H1 (cell line): ENCODE data around the gene CNOT1. TPM values are rescaled to one million over a fixed set of nuclear protein-coding genes. Genes with fewer than 3 reads are reported as not detected.
A peak's percentile ranks its signal among the peaks of the same experiment; 100 is the strongest.

Source experiments
- CTCF ChIA-PET: fragments of 300-600 bp; sonication (Branson Sonifier 250); formaldehyde crosslinking; loops from one replicate; lab custom pipeline; 2021; ENCODE audit not compliant: partially characterized antibody; lab: Charles Lee
- POLR2A ChIA-PET: fragments of 300-600 bp; sonication (Branson Sonifier 250); formaldehyde crosslinking; loops from one replicate; lab custom pipeline; 2021; ENCODE audit warnings: inconsistent platforms; ENCODE audit not compliant: partially characterized antibody; lab: Charles Lee
- DNase-seq, 2 experiments: peaks; one replicate each; pipeline versions ENCODE4 v3.0.0 to v3.0.0-alpha.2; 2010 to 2022; ENCODE audit warnings: low spot score in 2 of 2, low read depth in 1 of 2, mixed read lengths in 1 of 2
- FAIRE-seq: peaks from 2 replicates; lab custom pipeline; 2011; peaks lifted over from hg19 to GRCh38; lab: Jason Lieb, UNC
- H2AFZ ChIP-seq: 2 replicates; pipeline ENCODE4 v1.8.1; 2012; ENCODE audit warnings: low read length, inconsistent platforms
- H2AK5ac ChIP-seq: 2 replicates; pipeline ENCODE4 v1.6.1; 2013; ENCODE audit warnings: low read depth, low read length
- H2BK120ac ChIP-seq: replicated peaks from 2 replicates; pipeline ENCODE3; 2013; ENCODE audit warnings: low read depth, low read length, inconsistent platforms
- H2BK12ac ChIP-seq: 2 replicates; pipeline ENCODE4 v1.6.1; 2013; ENCODE audit warnings: low read depth, low read length
- H2BK15ac ChIP-seq: 2 replicates; pipeline ENCODE4 v1.6.1; 2013; ENCODE audit warnings: low read length
- H2BK20ac ChIP-seq: 2 replicates; pipeline ENCODE4 v1.6.1; 2013; ENCODE audit warnings: low read length
- H2BK5ac ChIP-seq: 2 replicates; pipeline ENCODE4 v1.6.1; 2013; ENCODE audit warnings: low read depth, low read length
- H3K14ac ChIP-seq: 2 replicates; pipeline ENCODE4 v1.6.1; 2013; ENCODE audit warnings: inconsistent platforms; ENCODE audit not compliant: insufficient read length
- H3K18ac ChIP-seq: 2 replicates; pipeline ENCODE4 v1.6.1; 2013; ENCODE audit warnings: low read length; ENCODE audit errors: extremely low read depth
- H3K23ac ChIP-seq: 2 replicates; pipeline ENCODE4 v1.6.1; 2013; ENCODE audit warnings: inconsistent platforms; ENCODE audit not compliant: insufficient read length
- H3K23me2 ChIP-seq: 2 replicates; pipeline ENCODE4 v1.6.1; 2013; ENCODE audit warnings: low read depth, low read length
- H3K27ac ChIP-seq: 2 replicates; pipeline ENCODE4 v1.6.1; 2011; ENCODE audit warnings: low read depth, low read length, inconsistent platforms
- H3K27me3 ChIP-seq, 4 experiments: replicated peaks in 1 of 4; 1 replicate in 1 of 4; 2 replicates in 3 of 4; pipeline versions ENCODE4 v1.6.1 to v1.8.1; 2011 to 2013; ENCODE audit warnings: low read length in 3 of 4, mild to moderate bottlenecking in 3 of 4, inconsistent platforms in 2 of 4, mixed read lengths in 2 of 4, moderate library complexity in 1 of 4; ENCODE audit not compliant: control insufficient read depth in 3 of 4, insufficient read depth in 3 of 4; ENCODE audit errors: extremely low read depth in 1 of 4
- H3K36me3 ChIP-seq, 4 experiments: 2 replicates each; pipeline versions ENCODE4 v1.6.1 to v1.8.1; 2011 to 2013; ENCODE audit warnings: mild to moderate bottlenecking in 4 of 4, low read length in 3 of 4, moderate library complexity in 2 of 4, control low read depth in 1 of 4, inconsistent platforms in 1 of 4; ENCODE audit not compliant: insufficient read depth in 4 of 4, control insufficient read depth in 2 of 4
- H3K4ac ChIP-seq: replicated peaks from 2 replicates; pipeline ENCODE3; 2013; ENCODE audit warnings: low read length, low read depth, mixed read lengths, inconsistent platforms; ENCODE audit not compliant: insufficient read length
- H3K4me1 ChIP-seq, 4 experiments: replicated peaks in 1 of 4; 1 replicate in 1 of 4; 2 replicates in 3 of 4; pipeline versions ENCODE4 v1.6.1 to v1.8.1; 2011 to 2013; ENCODE audit warnings: low read length in 3 of 4, inconsistent platforms in 2 of 4, mixed read lengths in 1 of 4; ENCODE audit not compliant: insufficient read depth in 4 of 4, control insufficient read depth in 3 of 4
- H3K4me2 ChIP-seq, 2 experiments: 2 replicates each; pipeline versions ENCODE4 v1.6.1 to v1.8.1; 2011 to 2013; ENCODE audit warnings: low read depth in 2 of 2, low read length in 2 of 2, control low read depth in 1 of 2, inconsistent platforms in 1 of 2, mild to moderate bottlenecking in 1 of 2; ENCODE audit not compliant: insufficient read depth in 1 of 2
- H3K4me3 ChIP-seq, 4 experiments: fragments of 200-600, 300-600 bp in 1 of 4; sonication (generic), shearing (Covaris generic), sonication (Bioruptor Twin) in 1 of 4; 2 replicates each; pipeline versions ENCODE4 v1.5.1 to v1.8.1; 2011 to 2016; ENCODE audit warnings: low read length in 4 of 4, low read depth in 3 of 4, control low read depth in 2 of 4, inconsistent platforms in 2 of 4, mild to moderate bottlenecking in 2 of 4, mixed read lengths in 1 of 4, moderate library complexity in 1 of 4; ENCODE audit not compliant: insufficient read depth in 2 of 4; ENCODE audit errors: extremely low read depth in 1 of 4
- H3K56ac ChIP-seq: replicated peaks from 2 replicates; pipeline ENCODE3; 2013; ENCODE audit warnings: low read depth, mild to moderate bottlenecking, mixed read lengths, low read length, inconsistent platforms; ENCODE audit not compliant: insufficient read length
- H3K79me1 ChIP-seq: 2 replicates; pipeline ENCODE4 v1.6.1; 2013; ENCODE audit warnings: low read depth, low read length, control low read depth
- H3K79me2 ChIP-seq, 2 experiments: 2 replicates each; pipeline versions ENCODE4 v1.6.1 to v1.8.1; 2012 to 2013; ENCODE audit warnings: low read length in 2 of 2, mild to moderate bottlenecking in 2 of 2, inconsistent platforms in 1 of 2; ENCODE audit not compliant: insufficient read depth in 2 of 2, control insufficient read depth in 1 of 2
- H3K9ac ChIP-seq, 4 experiments: replicated peaks in 1 of 4; 1 replicate in 1 of 4; 2 replicates in 3 of 4; pipeline versions ENCODE4 v1.6.1 to v1.8.1; 2011 to 2013; ENCODE audit warnings: low read depth in 3 of 4, low read length in 3 of 4, control low read depth in 2 of 4, mild to moderate bottlenecking in 2 of 4, moderate library complexity in 2 of 4, inconsistent platforms in 1 of 4; ENCODE audit errors: extremely low read depth in 1 of 4
- H3K9me3 ChIP-seq, 2 experiments: 2 replicates each; pipeline versions ENCODE4 v1.6.1 to v1.8.1; 2012 to 2013; ENCODE audit warnings: mild to moderate bottlenecking in 2 of 2, moderate library complexity in 2 of 2, control low read depth in 1 of 2, inconsistent platforms in 1 of 2, low read depth in 1 of 2, low read length in 1 of 2, mixed read lengths in 1 of 2; ENCODE audit not compliant: insufficient read depth in 2 of 2
- H4K20me1 ChIP-seq, 2 experiments: replicated peaks in 1 of 2; 2 replicates each; pipeline versions ENCODE3 to v1.8.1; 2011 to 2013; ENCODE audit warnings: inconsistent platforms in 2 of 2, low read length in 2 of 2, mild to moderate bottlenecking in 1 of 2; ENCODE audit not compliant: insufficient read depth in 2 of 2, control insufficient read depth in 1 of 2
- H4K5ac ChIP-seq: 2 replicates; pipeline ENCODE4 v1.6.1; 2013; ENCODE audit warnings: low read length, low read depth, mixed read lengths, inconsistent platforms; ENCODE audit not compliant: insufficient read length
- H4K8ac ChIP-seq: 2 replicates; pipeline ENCODE4 v1.8.0; 2013; ENCODE audit warnings: mild to moderate bottlenecking, moderate library complexity, low read length, inconsistent platforms; ENCODE audit not compliant: insufficient read depth; ENCODE audit errors: extremely low read depth
- H4K91ac ChIP-seq: replicated peaks from 2 replicates; pipeline ENCODE3; 2013; ENCODE audit warnings: low read length, mixed read lengths, inconsistent platforms; ENCODE audit not compliant: insufficient read length
- CREB1 ChIP-seq: IDR thresholded peaks from 2 replicates; pipeline ENCODE4 v1.6.1; 2012; ENCODE audit warnings: inconsistent platforms
- GABPA ChIP-seq: IDR thresholded peaks from 2 replicates; pipeline ENCODE4 v1.6.1; 2011; ENCODE audit warnings: mild to moderate bottlenecking, low read length, moderate library complexity, borderline replicate concordance; ENCODE audit not compliant: insufficient read depth
- PHF8 ChIP-seq: fragments of 200-600 bp; sonication (generic); conservative IDR thresholded peaks from 2 replicates; pipeline ENCODE4 v1.7.1; 2012; ENCODE audit warnings: low read depth, mild to moderate bottlenecking, inconsistent platforms, low read length, moderate library complexity
- SAP30 ChIP-seq: fragments of 300-600 bp; sonication (generic); IDR thresholded peaks from 2 replicates; pipeline ENCODE4 v1.7.1; 2012; ENCODE audit warnings: low read length, moderate library complexity, mild to moderate bottlenecking, inconsistent platforms; ENCODE audit not compliant: insufficient read depth, insufficient replicate concordance
- SIX5 ChIP-seq: IDR thresholded peaks from 2 replicates; pipeline ENCODE4 v1.6.1; 2011; ENCODE audit warnings: mild to moderate bottlenecking, low read depth, low read length
- TCF12 ChIP-seq: IDR thresholded peaks from 2 replicates; pipeline ENCODE4 v1.6.1; 2011; ENCODE audit warnings: low read depth, mild to moderate bottlenecking, low read length
- whole genome bisulfite sequencing, 2 experiments: shearing (Covaris generic) in 1 of 2; methylation state at CpG; one replicate each; pipeline versions ENCODE4 v1.1.6 to v1.1.7; 2013 to 2015; ENCODE audit warnings: low lambda C conversion rate in 2 of 2, mixed read lengths in 2 of 2, inconsistent platforms in 1 of 2, low coverage in 1 of 2, missing lambda C conversion rate in 1 of 2; ENCODE audit not compliant: insufficient replicate concordance in 2 of 2, insufficient coverage in 1 of 2, insufficient read length in 1 of 2; ENCODE audit errors: extremely low coverage in 1 of 2, missing lambda C conversion rate in 1 of 2; 5-methylcytosine and 5-hydroxymethylcytosine counted together
- polyA plus RNA-seq, 7 experiments: library from polyadenylated mRNA; depleted of rRNA in 3 of 7; stranded (reverse) in 5 of 7; unstranded in 2 of 7; fragments of >200 nt in 5 of 7; fragments of 200-250 nt in 2 of 7; gene quantifications; 1 replicate in 5 of 7; 2 replicates in 1 of 7; 4 replicates in 1 of 7; pipeline versions ENCODE4 v1.2.1 to v1.2.3, GENCODE V29; 2011 to 2013; ENCODE audit warnings: missing spikeins in 2 of 7, mixed read lengths in 2 of 7
- total RNA-seq: library from RNA; stranded (reverse); fragmentation: NEBNext Ultra II Directional; extraction: Animal tissue kit (Norgen Biotek cat#: 25700); gene quantifications from 2 replicates; pipeline ENCODE4 v1.2.1, GENCODE V29; 2021
- TF ChIP-seq, protein P1 (sequence below): IDR thresholded peaks from 2 replicates; pipeline ENCODE4 v1.6.1; 2011; ENCODE audit warnings: low read length, improper control_type of control experiment
- TF ChIP-seq, protein P2 (sequence below), 3 experiments: IDR thresholded peaks; 1 replicate in 2 of 3; 2 replicates in 1 of 3; pipeline versions ENCODE4 v1.5.1 to v1.6.1; 2011; ENCODE audit warnings: low read length in 3 of 3, mild to moderate bottlenecking in 3 of 3, inconsistent platforms in 2 of 3, low read depth in 1 of 3, moderate library complexity in 1 of 3; ENCODE audit not compliant: insufficient read depth in 1 of 3; ENCODE audit errors: control extremely low read depth in 1 of 3

CNOT1 gene
- total and polyA plus RNA-seq, 2 of the 8 experiments (the other 6 are each of a cell fraction or from before 2014, with no cell fraction given) = 306 to 319 TPM

DNA sequence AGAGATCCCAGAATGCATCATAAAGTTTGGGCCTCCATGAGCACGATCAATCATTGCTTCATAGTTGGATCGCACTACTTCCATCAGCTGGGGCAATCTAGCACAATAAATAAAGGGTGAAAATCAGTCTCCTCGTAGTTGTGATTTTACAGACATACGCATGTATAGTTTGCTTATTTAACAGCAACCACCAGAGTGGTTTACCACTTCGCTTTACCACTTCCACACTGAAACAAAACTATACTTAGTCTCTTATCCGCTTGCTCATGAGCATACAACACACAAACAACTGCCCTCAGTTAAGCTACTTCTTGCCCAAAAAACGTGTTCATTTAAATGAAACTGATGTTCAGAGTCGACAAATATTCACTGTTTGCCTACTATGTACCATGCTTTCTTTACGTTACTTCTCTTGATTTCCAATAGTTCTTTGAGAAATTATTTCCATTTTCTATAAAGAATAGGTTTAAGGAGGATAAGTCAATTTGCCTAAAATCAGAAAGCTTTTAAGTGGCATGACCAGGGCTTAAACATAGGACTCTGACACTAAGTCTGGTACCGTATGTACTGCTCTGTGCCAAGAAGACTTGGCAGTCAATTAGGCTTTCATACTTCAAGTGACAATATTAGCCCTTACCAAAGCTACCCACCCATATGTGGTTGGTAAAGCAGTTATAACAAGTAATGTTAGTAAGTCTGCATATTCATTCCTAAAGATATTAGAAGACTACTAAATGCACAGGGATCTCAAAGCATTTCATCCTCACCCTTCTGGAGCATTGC is 92.3 kb downstream of the CNOT1 start:
- H4K91ac ChIP-seq = no peak overlapping the region
- WGBS, 2 experiments = 86% methylated on average over 10 of the region's 10 CpGs; no CpG with 5 or more reads in 1 of the 2 experiments
- peaks cover 0 to 8% of the 10 kb centered on the region in 2 experiments for H4K20me1 ChIP-seq
- H3K23ac ChIP-seq = no peak overlapping the region
- H2BK5ac ChIP-seq = no peak overlapping the region
- H3K4me1 ChIP-seq = no peaks in the 10 kb centered on the region
- H3K36me3 ChIP-seq = peaks cover 56 to 94% (median 85%) of the 10 kb centered on the region in 4 experiments
- no peak overlapping the region for H3K27ac ChIP-seq
- H3K9ac ChIP-seq = no peak overlapping the region
- H3K27me3 ChIP-seq = no peaks in the 10 kb centered on the region
- no peaks in the 10 kb centered on the region; the same call in 1 of the 2 replicates for H3K79me1 ChIP-seq
- H3K14ac ChIP-seq = no peak overlapping the region
- no peaks in the 10 kb centered on the region for H3K79me2 ChIP-seq
- no peaks in the 10 kb centered on the region for H3K9me3 ChIP-seq
- H3K4me2 ChIP-seq = no peak overlapping the region
- H3K56ac ChIP-seq = no peak overlapping the region
- no peak overlapping the region for H2AK5ac ChIP-seq
- H3K18ac ChIP-seq = no peak overlapping the region
- H2BK15ac ChIP-seq = no peak overlapping the region
- no peak overlapping the region for H2BK120ac ChIP-seq
- no peak overlapping the region for H3K4ac ChIP-seq
- no peak overlapping the region for H4K5ac ChIP-seq
- H2AFZ ChIP-seq = no peak overlapping the region
- FAIRE-seq (no peak), DNase-seq (no peak)
- peak overlapping the region; percentile 12; the same call in 1 of the 2 replicates for H4K8ac ChIP-seq
- H2BK20ac ChIP-seq = no peak overlapping the region
- no peak overlapping the region for H3K4me3 ChIP-seq
- CTCF ChIA-PET = interaction anchor here (0.5 to 1.4 kb wide), 5 partner anchors 9 to 115 kb away, joined by 3 to 4 read pairs (median 3); no protein-coding TSS in a partner anchor
- H2BK12ac ChIP-seq = no peak overlapping the region
- no peaks in the 10 kb centered on the region for H3K23me2 ChIP-seq
- POLR2A ChIA-PET = interaction anchor here (0.8 to 1.5 kb wide), 2 partner anchors 30 to 51 kb away, joined by 3 read pairs; no protein-coding TSS in a partner anchor
- TF ChIP-seq PHF8 (no peak), CREB1 (no peak), TCF12 (no peak), GABPA (no peak), SAP30 (no peak), SIX5 (no peak)
- TF ChIP-seq, protein P1, sequence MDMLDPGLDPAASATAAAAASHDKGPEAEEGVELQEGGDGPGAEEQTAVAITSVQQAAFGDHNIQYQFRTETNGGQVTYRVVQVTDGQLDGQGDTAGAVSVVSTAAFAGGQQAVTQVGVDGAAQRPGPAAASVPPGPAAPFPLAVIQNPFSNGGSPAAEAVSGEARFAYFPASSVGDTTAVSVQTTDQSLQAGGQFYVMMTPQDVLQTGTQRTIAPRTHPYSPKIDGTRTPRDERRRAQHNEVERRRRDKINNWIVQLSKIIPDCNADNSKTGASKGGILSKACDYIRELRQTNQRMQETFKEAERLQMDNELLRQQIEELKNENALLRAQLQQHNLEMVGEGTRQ = no peak
- TF ChIP-seq, protein P2, sequence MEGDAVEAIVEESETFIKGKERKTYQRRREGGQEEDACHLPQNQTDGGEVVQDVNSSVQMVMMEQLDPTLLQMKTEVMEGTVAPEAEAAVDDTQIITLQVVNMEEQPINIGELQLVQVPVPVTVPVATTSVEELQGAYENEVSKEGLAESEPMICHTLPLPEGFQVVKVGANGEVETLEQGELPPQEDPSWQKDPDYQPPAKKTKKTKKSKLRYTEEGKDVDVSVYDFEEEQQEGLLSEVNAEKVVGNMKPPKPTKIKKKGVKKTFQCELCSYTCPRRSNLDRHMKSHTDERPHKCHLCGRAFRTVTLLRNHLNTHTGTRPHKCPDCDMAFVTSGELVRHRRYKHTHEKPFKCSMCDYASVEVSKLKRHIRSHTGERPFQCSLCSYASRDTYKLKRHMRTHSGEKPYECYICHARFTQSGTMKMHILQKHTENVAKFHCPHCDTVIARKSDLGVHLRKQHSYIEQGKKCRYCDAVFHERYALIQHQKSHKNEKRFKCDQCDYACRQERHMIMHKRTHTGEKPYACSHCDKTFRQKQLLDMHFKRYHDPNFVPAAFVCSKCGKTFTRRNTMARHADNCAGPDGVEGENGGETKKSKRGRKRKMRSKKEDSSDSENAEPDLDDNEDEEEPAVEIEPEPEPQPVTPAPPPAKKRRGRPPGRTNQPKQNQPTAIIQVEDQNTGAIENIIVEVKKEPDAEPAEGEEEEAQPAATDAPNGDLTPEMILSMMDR (IDR thresholded peaks at IDR 0.05; ENCODE audit: control extremely low read depth in 1 of 3, insufficient read depth in 1 of 3, low read depth in 1 of 3, low read length in 3 of 3) = no peak
